Stimulated activated CD4-positive, alpha-beta T cell treated with anti-CD3 and anti-CD28 coated beads, Interleukin-15, amount 100 ng/mL, for 1 hour (primary cell): Measurements from ENCODE around the gene KCTD16.

Experiments used
- DNase-seq, 2 donors: peaks; one replicate each; pipeline ENCODE4 v3.0.0-alpha.2; 2020; ENCODE audit warnings: low read depth in 1 of 2, low spot score in 1 of 2

Gene KCTD16

GRCh38 chr5:144162686-144163085, 8.0 kb upstream of the KCTD16 start:
- DNase-seq, result no peak

- DNase-seq, result no peak
These were observed 4.0 kb upstream of the KCTD16 start for GRCh38 chr5:144166696-144167095.

DNA sequence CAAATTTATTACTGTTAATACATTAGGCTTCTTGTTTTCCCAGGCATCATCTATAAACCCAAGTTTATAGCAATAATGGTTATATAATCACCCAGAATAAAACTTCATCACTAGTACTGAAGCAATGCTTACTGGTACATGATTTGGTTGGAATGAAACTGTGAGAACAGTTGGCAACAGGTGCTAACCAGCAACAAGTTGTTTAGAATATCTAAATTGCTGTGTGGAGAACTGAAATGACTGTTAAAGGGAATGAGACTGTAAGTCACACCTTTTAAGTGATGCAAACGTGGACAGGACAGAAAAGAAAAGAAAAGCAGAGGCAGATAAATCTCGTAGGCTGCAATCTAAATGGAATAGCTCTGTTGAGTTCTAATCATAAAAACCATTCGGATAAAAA, 2.7 kb upstream of the KCTD16 start:
- DNase-seq, result no peak

- no peak for DNase-seq
These were observed 783 bp upstream of the KCTD16 start for GRCh38 chr5:144169904-144170275.

GRCh38 chr5:144173766-144174165, 3.1 kb downstream of the KCTD16 start:
- no peak for DNase-seq

GRCh38 chr5:144177548-144177947, 6.9 kb downstream of the KCTD16 start:
- DNase-seq, result no peak

- no peak for DNase-seq
These were observed 8.6 kb downstream of the KCTD16 start for GRCh38 chr5:144179226-144179625.

GRCh38 chr5:144183254-144183889, 12.7 kb downstream of the KCTD16 start:
- no peak for DNase-seq

DNA sequence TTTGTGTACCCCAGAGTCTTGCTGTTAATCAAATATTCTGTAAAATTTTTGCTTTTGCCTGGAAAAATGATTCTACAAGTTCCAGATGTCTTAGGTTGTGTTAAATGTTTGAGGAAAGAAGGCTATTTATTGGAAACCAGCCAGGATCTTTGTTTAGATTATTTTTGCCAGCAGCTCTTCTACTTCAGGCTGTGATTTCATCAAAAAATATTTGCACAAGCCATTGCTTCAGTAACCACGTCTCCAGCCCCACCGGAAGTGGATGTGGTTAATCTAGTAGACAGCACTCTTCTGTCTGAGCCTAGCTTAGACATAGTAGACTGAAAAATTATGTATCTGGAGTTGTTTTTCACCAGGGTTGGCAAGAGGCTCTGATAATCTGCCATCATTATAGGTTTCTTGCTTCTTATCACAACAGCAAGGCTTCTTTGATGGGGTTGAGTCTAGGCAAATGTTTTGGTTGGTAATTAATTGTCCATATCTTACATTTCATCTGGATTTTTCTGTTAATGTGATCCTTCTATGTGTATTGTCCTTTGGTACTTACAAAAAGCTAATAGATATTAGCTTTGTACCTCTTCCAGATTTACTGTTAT, 17.1 kb downstream of the KCTD16 start:
- peak in 1 of 2 donors; percentile 52 for DNase-seq

DNA sequence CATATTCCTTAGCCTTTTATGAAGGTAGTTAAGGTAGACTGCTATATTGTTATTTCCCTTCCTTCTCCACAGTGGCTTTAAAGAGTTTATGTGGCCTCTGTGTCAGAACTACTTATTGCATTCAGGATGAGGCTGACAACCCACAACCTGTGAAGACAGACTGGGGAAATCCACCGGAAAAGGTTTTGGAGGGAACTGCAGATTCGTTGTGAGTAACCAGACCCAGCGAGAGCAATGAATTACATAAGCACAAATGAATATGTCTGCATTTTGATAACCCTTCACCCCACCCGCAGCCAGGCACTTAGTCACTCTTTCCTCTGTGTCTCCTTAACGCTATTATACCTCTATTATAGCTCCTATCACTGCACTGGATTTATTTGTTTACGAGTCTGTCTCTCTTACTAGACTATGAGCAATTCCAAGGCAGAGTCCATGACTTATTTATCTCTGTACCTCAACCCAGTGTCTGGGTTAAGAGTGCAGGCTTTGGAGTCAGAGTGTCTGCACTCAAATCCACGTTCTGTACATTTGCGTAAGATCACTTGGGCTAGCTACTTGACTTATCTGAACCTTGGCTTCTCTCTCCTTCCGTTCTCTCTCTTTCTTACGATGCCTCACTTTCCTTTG, 19.2 kb downstream of the KCTD16 start:
- DNase-seq, result peak; percentile 39 to 61

- DNase-seq, result no peak
These were observed 20.9 kb downstream of the KCTD16 start for GRCh38 chr5:144191531-144191930.

DNA sequence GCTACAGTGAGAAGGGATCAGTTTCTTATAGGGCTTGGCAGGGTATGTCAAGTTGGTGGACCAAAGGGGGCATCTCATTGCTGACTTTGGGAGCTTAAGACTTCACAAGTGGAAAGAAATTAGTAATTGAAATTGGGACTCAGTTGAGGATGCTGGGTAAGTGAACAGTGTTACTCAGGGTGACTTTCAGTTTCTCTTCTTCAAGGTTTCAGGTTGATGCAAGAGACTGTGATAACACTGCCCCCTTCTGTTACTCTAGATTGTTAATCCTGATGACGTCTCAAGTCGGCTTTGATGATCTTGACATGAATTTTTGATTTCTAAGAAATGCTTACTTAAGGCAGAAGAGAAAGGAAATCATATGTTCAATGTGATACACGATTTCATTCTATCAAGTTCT, 21.3 kb downstream of the KCTD16 start:
- DNase-seq, result no peak

GRCh38 chr5:144192661-144193060, 22.0 kb downstream of the KCTD16 start:
- no peak for DNase-seq

DNA sequence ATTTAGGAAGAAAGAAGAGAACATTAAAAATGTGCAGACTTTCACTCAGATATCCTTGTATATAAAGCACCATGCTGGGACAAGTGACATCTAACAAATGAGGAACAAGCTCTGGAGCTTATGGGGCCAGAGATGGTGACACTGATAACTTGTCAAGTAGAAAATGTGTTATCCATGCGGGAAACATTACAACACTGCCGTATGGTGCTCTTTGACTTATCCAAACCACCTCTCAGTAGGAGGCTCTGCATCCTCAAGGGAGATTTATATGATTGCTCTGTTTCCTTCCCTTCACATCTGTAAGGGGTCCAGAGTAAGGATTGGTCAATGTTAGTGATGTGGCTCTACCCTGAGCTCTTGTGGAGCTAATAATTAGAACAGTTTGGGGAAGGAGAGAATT, 23.5 kb downstream of the KCTD16 start:
- no peak for DNase-seq

GRCh38 chr5:144195448-144195847, 24.8 kb downstream of the KCTD16 start:
- no peak for DNase-seq

- DNase-seq, result no peak
These were observed 25.9 kb downstream of the KCTD16 start for GRCh38 chr5:144196612-144197011.

GRCh38 chr5:144198386-144198785, 27.7 kb downstream of the KCTD16 start:
- no peak for DNase-seq

- DNase-seq, result no peak
These were observed 30.9 kb downstream of the KCTD16 start for GRCh38 chr5:144201588-144201987.

- DNase-seq, result no peak
These were observed 31.4 kb downstream of the KCTD16 start for GRCh38 chr5:144202072-144202471.

- no peak for DNase-seq
These were observed 32.1 kb downstream of the KCTD16 start for GRCh38 chr5:144202726-144203125.

- no peak for DNase-seq
These were observed 33.3 kb downstream of the KCTD16 start for GRCh38 chr5:144203750-144204596.

DNA sequence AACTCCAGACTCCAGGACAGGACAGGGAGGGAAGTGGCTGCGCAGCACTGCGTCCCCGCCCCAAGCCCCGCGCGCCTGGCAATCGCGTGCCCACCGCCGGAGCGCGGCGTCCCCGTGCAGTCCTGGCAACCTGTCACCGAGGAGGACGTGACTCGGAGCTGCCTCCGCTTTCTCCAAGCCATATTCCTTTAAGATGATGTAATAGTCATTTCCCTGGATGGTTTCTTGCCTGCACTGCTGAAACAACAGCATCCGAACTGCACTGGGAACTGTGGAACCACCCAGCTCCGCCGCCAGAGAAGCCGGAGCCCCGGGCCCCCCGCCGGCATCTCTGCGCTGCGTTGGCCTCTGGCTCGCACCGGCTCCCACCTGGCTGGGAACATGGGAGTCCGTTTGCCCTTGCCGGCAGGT, 34.5 kb downstream of the KCTD16 start:
- no peak for DNase-seq
